GM18873 (cell line): ENCODE results near the gene ATIC.
"Not testable (repeated sequence)": the region's sequence is repeated elsewhere in the genome, so short reads cannot be mapped to it uniquely, and the experiment has no call there.

Experiments
- ATAC-seq: cut with Tn5 transposase; IDR thresholded peaks from one replicate; pipeline ENCODE4 v1.9.1; 2021; ENCODE audit warnings: mild to moderate bottlenecking, moderate library complexity, moderate number of reproducible peaks; ENCODE audit not compliant: unreplicated experiment, low FRiP score

The ATIC gene

DNA sequence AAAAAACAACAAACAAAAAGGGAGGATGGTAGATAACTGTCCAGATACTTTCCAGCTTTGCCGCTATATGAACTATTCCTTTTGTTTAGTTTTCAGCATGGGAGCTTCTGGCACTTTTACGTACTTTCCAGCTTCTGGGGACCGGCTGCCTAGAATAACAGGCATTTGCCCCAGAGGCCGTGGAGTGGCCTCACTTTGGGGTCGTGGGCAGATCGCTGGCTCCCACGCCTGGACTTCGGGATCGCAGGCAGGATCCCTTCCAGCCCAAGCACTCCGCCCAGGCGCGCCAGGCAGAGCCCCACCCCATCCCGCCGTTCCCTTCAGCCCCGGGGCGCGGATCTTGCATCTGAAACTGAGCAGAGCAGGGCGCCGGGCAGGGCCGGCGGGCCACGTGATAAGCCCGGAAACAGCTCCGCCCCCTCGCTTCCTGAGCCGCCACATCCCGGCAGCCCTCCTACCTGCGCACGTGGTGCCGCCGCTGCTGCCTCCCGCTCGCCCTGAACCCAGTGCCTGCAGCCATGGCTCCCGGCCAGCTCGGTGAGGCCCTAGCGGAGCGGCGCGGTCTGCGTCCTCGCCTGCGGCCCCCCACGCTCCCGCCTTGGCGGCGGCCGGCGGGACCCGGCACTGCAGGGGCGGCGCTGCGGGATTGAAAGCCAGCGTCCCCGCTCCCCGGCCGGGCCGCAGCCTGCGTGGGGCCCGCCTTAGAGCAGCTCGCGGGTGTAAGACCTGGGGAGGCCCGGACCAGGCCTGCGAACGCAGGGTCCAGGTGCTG is at the start of gene ATIC:
ATIC (plus strand) TSS at position 435 of the 772 bp plus-strand sequence; CDS start at position 519, 84 bp downstream.
- ATAC-seq = peak; percentile 99

DNA sequence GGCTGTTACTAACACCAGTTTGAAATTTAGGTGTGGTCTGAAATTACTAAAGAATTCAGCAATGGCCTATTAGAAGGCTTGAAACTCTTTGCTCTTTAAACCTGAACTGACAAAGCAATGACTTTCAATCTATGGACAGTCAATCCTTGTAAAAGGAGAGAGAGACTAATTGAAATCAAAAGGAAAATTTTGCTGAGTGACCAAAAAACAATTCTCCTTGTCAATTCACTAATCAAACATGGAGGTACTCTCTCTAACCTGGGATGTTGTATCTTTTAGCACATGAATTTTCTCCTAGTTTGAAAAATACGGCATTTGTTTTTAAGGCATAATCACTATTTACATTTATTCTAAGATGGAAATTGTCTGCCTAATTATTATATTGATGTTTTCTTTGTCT is 49.6 kb upstream of the ATIC start:
- no peak for ATAC-seq

- no peak for ATAC-seq
These were observed 49.0 kb upstream of the ATIC start for GRCh38 chr2:215262741-215263362.

- ATAC-seq = no peak
These were observed 47.5 kb upstream of the ATIC start for GRCh38 chr2:215264374-215264773.

GRCh38 chr2:215269397-215270117 is 42.3 kb upstream of the ATIC start:
- no peak for ATAC-seq

- no peak for ATAC-seq
These were observed 41.8 kb upstream of the ATIC start for GRCh38 chr2:215270118-215270451.

GRCh38 chr2:215271446-215271845 is 40.4 kb upstream of the ATIC start:
- ATAC-seq = no peak

- no peak for ATAC-seq
These were observed 38.9 kb upstream of the ATIC start for GRCh38 chr2:215272918-215273317.

- ATAC-seq = no peak
These were observed 37.0 kb upstream of the ATIC start for GRCh38 chr2:215274829-215275228.

GRCh38 chr2:215275824-215276223 is 36.0 kb upstream of the ATIC start:
- no peak for ATAC-seq

- no peak for ATAC-seq
These were observed 33.9 kb upstream of the ATIC start for GRCh38 chr2:215277944-215278343.

DNA sequence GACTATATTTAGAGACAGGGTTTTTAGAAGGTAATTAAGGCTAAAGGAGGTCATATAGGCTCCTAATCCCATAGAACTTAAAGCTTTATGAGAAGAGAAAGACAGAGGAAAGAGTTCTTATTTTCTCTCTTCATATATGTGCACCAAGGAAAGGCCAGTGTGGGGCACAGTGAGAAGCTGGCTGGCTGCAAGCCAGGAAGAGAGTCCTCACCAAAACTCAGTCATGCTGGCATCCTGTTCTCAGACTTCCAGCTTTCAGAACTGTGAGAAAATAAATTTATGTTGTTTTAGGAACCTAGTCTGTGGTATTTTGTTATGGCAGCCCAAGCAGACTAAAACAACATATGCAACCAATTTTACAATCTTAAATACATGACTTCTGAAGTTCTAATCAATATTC is 31.5 kb upstream of the ATIC start:
- no peak for ATAC-seq

- no peak for ATAC-seq
These were observed 28.6 kb upstream of the ATIC start for GRCh38 chr2:215283221-215283620.

GRCh38 chr2:215286309-215286708 is 25.6 kb upstream of the ATIC start:
- no peak for ATAC-seq

- no peak for ATAC-seq
These were observed 23.6 kb upstream of the ATIC start for GRCh38 chr2:215288112-215288815.

DNA sequence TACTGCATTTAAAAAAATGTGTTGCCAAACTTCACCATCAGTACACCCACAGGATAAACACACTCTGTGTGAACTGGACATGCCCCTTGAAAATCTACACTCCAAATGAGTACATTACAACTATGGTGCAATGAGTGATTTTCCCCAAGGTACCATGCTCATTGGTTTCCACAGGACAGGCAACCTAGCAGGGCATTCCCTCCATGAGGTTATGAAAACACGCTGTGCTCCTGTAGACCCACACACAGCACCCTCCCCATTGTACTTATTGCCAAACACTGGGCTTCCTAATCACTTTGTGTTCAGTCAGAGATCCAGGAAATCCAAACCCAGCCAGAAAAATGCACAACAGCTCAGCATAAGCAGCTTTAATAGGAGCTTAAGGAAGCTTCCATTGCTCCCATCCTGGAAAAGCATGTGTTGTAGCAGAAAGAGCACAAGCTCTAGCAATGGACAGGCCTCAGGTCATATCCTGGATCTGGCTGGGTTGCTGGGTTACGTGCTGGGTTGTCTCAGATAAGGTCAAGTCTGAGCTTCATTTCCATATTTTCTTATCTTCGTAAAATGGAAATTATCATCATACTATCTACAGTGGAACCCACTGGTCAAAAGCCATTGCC is 20.8 kb upstream of the ATIC start:
- ATAC-seq = no peak

DNA sequence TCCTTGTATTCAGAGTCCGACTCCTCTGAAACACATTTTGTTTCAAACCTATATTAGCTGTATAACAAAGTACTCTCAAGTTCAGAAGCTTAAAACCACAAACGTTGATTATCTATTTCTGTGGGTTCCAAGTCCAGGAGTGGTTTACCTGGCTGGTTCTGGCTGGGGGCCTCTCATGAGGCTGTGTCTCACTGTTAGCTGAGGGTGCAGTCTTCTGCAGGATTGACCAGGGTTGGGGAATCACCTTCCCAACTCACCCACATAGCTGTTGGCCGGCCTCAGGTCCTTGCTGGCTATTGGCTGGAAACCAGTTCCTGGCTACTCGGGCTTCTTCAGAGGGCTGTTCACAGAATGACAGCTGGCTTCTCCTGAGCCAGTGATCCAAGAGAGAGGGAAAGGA is 18.0 kb upstream of the ATIC start:
- no peak for ATAC-seq

DNA sequence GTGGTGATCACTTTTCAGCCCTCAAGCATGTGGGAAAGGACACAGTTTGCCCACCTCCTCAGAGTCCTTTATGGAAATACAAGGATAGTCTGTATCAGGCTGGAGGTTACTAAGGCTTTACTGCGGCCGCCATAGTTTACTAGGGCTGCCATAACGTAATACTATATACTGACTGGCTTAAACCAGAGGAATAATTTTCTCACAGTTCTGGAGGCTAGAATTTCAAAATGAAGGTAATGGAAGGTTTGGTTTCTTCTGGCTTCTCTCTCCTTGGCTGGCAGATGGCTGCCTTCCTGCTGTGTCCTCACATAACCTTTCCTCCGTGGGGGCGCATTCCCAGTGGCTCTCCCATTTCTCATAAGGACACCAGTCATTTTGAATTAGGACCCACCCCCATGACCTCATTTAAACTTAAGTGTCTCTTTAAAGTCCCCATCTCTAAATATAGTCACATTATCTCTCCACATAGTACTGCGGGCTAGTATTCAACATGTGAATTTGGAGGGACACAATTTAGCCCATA is 12.5 kb upstream of the ATIC start:
- no peak for ATAC-seq

DNA sequence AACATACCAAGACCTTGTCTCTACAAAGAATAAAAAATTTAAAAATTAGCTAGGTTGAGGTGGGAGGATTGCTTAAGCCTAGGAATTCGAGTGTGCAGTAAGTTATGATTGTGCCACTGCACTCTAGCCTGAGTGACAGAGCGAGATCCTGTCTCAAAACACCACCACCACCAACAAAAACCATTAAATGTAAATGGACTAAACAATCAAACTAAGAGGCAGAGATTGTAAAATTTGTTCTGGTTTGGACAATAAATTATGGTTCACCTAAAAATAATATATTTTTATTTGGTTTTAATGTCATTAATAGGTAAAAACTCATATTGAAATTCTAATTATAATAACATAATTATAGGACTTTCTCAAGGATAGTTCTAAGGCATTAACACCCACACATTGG is 9.9 kb upstream of the ATIC start:
- no peak for ATAC-seq

GRCh38 chr2:215311259-215311624 is 617 bp upstream of the ATIC start:
- not testable (repeated sequence) for ATAC-seq
